GM19025 (cell line): ENCODE data around the gene GPX3.

ENCODE experiments used
- ATAC-seq: cut with Tn5 transposase; IDR thresholded peaks from one replicate; pipeline ENCODE4 v1.9.1; 2021; ENCODE audit warnings: mild to moderate bottlenecking, low read depth, moderate library complexity; ENCODE audit not compliant: unreplicated experiment

The GPX3 gene

GRCh38 chr5:151055336-151055735 lies 34.9 kb downstream of the GPX3 start:
- ATAC-seq: no peak

- ATAC-seq: no peak
Measured at GRCh38 chr5:151056379-151057325, 36.3 kb downstream of the GPX3 start.

- ATAC-seq: no peak
Measured at GRCh38 chr5:151058301-151058700, 37.9 kb downstream of the GPX3 start.

- no peak for ATAC-seq
Measured at GRCh38 chr5:151058891-151059489, 38.6 kb downstream of the GPX3 start.

- ATAC-seq: no peak
Measured at GRCh38 chr5:151060742-151061141, 40.4 kb downstream of the GPX3 start.

GRCh38 chr5:151062405-151063141 lies 42.2 kb downstream of the GPX3 start:
- no peak for ATAC-seq

GRCh38 chr5:151063142-151063989 lies 43.0 kb downstream of the GPX3 start:
- ATAC-seq: no peak

- no peak for ATAC-seq
Measured at GRCh38 chr5:151064916-151065499, 44.6 kb downstream of the GPX3 start.

- ATAC-seq: no peak
Measured at GRCh38 chr5:151065609-151066008, 45.2 kb downstream of the GPX3 start.

GRCh38 chr5:151066920-151067319 lies 46.5 kb downstream of the GPX3 start:
- no peak for ATAC-seq

- no peak for ATAC-seq
Measured at GRCh38 chr5:151067632-151068432, 47.4 kb downstream of the GPX3 start.

GRCh38 chr5:151068433-151069197 lies 48.2 kb downstream of the GPX3 start:
- ATAC-seq: peak; percentile 51

GRCh38 chr5:151070449-151070848 lies 50.1 kb downstream of the GPX3 start:
- no peak for ATAC-seq

- no peak for ATAC-seq
Measured at GRCh38 chr5:151071021-151071420, 50.6 kb downstream of the GPX3 start.

GRCh38 chr5:151071848-151072629 lies 51.6 kb downstream of the GPX3 start:
- no peak for ATAC-seq

- no peak for ATAC-seq
Measured at GRCh38 chr5:151072630-151073025, 52.2 kb downstream of the GPX3 start.

- ATAC-seq: no peak
Measured at GRCh38 chr5:151073280-151073679, 52.9 kb downstream of the GPX3 start.

GRCh38 chr5:151074557-151074956 lies 54.2 kb downstream of the GPX3 start:
- ATAC-seq: no peak
